ENCODE data around the gene LYRM4.

DNA sequence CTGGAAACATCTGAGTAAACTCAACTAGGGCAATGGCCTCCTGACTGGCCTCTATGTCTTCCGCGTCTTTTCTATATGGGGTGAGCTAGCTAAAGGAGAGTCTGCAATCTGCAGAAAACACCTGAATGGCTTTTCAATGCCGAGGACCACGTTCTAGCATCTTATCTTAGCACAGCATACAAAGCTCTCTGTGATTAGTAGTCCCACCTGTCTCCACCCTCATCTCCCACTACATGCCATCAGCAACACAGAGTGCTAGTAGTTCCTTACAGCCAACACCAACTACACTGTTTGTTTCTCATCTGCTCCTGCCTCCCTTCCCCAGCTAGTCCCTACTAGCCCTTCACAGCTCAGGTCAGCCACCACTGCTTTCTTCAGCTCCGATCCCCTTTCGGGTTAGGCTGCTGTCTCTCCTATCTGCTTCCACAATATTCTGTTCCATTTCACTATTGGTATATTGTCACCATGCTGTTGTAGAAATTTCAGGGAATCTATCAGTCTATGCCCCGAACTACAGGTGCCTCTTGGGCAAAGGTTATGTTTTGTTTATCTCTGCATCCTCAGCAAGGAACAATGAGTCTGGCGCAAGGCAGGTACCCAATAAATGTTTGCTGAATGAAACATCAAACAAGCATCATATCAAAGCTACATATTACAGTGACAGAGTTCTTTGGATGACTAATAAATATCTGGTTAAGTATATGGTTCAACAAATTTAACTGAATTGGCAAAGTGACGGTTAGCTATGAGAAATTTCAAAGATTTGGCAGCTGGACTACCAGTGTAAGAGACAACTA, 12.2 kb downstream of the LYRM4 start:
- no peak for TF ChIP-seq POLR2AphosphoS5 (IDR thresholded peaks at IDR 0.05; ENCODE audit: low read depth, low read length)
- no peak for TF ChIP-seq SIN3A (IDR thresholded peaks at IDR 0.05; ENCODE audit: borderline replicate concordance, insufficient read depth, low read length)
- TF ChIP-seq, protein P1, sequence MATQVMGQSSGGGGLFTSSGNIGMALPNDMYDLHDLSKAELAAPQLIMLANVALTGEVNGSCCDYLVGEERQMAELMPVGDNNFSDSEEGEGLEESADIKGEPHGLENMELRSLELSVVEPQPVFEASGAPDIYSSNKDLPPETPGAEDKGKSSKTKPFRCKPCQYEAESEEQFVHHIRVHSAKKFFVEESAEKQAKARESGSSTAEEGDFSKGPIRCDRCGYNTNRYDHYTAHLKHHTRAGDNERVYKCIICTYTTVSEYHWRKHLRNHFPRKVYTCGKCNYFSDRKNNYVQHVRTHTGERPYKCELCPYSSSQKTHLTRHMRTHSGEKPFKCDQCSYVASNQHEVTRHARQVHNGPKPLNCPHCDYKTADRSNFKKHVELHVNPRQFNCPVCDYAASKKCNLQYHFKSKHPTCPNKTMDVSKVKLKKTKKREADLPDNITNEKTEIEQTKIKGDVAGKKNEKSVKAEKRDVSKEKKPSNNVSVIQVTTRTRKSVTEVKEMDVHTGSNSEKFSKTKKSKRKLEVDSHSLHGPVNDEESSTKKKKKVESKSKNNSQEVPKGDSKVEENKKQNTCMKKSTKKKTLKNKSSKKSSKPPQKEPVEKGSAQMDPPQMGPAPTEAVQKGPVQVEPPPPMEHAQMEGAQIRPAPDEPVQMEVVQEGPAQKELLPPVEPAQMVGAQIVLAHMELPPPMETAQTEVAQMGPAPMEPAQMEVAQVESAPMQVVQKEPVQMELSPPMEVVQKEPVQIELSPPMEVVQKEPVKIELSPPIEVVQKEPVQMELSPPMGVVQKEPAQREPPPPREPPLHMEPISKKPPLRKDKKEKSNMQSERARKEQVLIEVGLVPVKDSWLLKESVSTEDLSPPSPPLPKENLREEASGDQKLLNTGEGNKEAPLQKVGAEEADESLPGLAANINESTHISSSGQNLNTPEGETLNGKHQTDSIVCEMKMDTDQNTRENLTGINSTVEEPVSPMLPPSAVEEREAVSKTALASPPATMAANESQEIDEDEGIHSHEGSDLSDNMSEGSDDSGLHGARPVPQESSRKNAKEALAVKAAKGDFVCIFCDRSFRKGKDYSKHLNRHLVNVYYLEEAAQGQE (IDR thresholded peaks at IDR 0.05; ENCODE audit: insufficient read depth in 1 of 2, low read depth in 2 of 2, low read length in 2 of 2), result no peak
- TF ChIP-seq TAF1 (IDR thresholded peaks at IDR 0.05; ENCODE audit: borderline replicate concordance, insufficient read depth, low read length), result no peak
